Fibroblast of peridontal ligament (primary cell): Measurements from ENCODE around the gene TP53BP1.

ENCODE experiments used
- DNase-seq: peaks from one replicate; pipeline ENCODE4 v3.0.0-alpha.2; 2010; ENCODE audit errors: extremely low read depth

Gene TP53BP1

GRCh38 chr15:43492673-43493601 is at the start of gene TP53BP1:
Gene TP53BP1, minus strand, starts transcription at chr15:43493156. Its CDS starts 113 bp downstream, at chr15:43493043.
- DNase-seq, result peak; percentile 92

- DNase-seq, result peak; percentile 51
These were observed 48.8 kb upstream of the TP53BP1 start for GRCh38 chr15:43541785-43542184.

- DNase-seq, result peak; percentile 34
These were observed 45.1 kb upstream of the TP53BP1 start for GRCh38 chr15:43538091-43538490.

- no peak for DNase-seq
These were observed 41.9 kb upstream of the TP53BP1 start for GRCh38 chr15:43534897-43535296.

GRCh38 chr15:43532826-43533225 is 39.9 kb upstream of the TP53BP1 start:
- peak; percentile 81 for DNase-seq

- peak; percentile 26 for DNase-seq
These were observed 38.2 kb upstream of the TP53BP1 start for GRCh38 chr15:43531018-43531670.

GRCh38 chr15:43529587-43530345 is 36.8 kb upstream of the TP53BP1 start:
- no peak for DNase-seq

- DNase-seq, result no peak
These were observed 36.2 kb upstream of the TP53BP1 start for GRCh38 chr15:43529141-43529540.

- DNase-seq, result no peak
These were observed 35.6 kb upstream of the TP53BP1 start for GRCh38 chr15:43528542-43529007.

- no peak for DNase-seq
These were observed 35.0 kb upstream of the TP53BP1 start for GRCh38 chr15:43527802-43528541.

GRCh38 chr15:43527016-43527801 is 34.3 kb upstream of the TP53BP1 start:
- no peak for DNase-seq

GRCh38 chr15:43526261-43526930 is 33.4 kb upstream of the TP53BP1 start:
- no peak for DNase-seq

GRCh38 chr15:43525131-43525530 is 32.2 kb upstream of the TP53BP1 start:
- no peak for DNase-seq

GRCh38 chr15:43524254-43524845 is 31.4 kb upstream of the TP53BP1 start:
- DNase-seq, result no peak

GRCh38 chr15:43523646-43524045 is 30.7 kb upstream of the TP53BP1 start:
- DNase-seq, result no peak

GRCh38 chr15:43522247-43522646 is 29.3 kb upstream of the TP53BP1 start:
- DNase-seq, result no peak

- no peak for DNase-seq
These were observed 28.5 kb upstream of the TP53BP1 start for GRCh38 chr15:43521419-43521818.

- no peak for DNase-seq
These were observed 27.2 kb upstream of the TP53BP1 start for GRCh38 chr15:43520138-43520537.

- no peak for DNase-seq
These were observed 26.2 kb upstream of the TP53BP1 start for GRCh38 chr15:43519196-43519595.
